Measurements from ENCODE around the gene ROS1. TPM values are rescaled to one million over a fixed set of nuclear protein-coding genes. Genes with fewer than 3 reads are reported as not detected.
A peak's percentile ranks its signal among the peaks of the same experiment; 100 is the strongest.
"Not testable (repeated sequence)": the region's sequence is repeated elsewhere in the genome, so short reads cannot be mapped to it uniquely, and the experiment has no call there.

Gene ROS1
- total RNA-seq, 1 donor from 2014 or later: not detected

DNA sequence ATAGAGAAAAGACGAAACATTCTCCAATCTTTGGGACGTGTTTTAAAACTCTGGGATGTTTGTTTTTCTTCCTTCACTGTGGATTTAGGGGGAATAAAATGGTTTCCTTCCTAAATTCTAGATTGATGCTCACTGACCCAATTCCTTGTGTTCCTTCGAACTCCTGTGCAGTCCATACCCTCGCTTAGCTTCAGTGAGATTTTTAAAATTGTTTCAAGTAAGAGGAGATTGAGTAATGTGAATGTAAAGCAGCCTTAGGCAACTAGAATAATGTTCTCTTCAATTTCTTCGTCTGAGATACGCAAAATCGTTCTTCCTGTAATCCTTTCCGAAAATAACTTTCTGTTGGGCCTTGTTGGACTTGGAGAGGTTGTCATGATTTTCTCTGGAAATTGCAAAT, 162.9 kb downstream of the ROS1 start:
- FAIRE-seq: no peak

GRCh38 chr6:117253785-117254184, 172.0 kb downstream of the ROS1 start:
- Mint-ChIP-seq H3K27me3 (ENCODE audit: low read depth, unreplicated experiment) (no peaks in the 10 kb centered on the region), H3K4me1 (ENCODE audit: low read depth, unreplicated experiment) (no peaks in the 10 kb centered on the region), H3K27ac (ENCODE audit: unreplicated experiment) (peak overlapping the region; percentile 80), H3K9me3 (ENCODE audit: unreplicated experiment) (peaks cover 2% of the 10 kb centered on the region), H3K4me3 (ENCODE audit: unreplicated experiment) (no peak overlapping the region), H3K36me3 (ENCODE audit: low read depth, unreplicated experiment) (no peaks in the 10 kb centered on the region)
- Histone ChIP-seq H3K4me2 (ENCODE audit: low read length) (no peak overlapping the region), H2AFZ (ENCODE audit: low read depth, low read length) (no peak overlapping the region), H4K20me1 (ENCODE audit: insufficient read depth, low read length) (no peaks in the 10 kb centered on the region), H3K79me2 (ENCODE audit: insufficient read depth, low read length) (no peaks in the 10 kb centered on the region), H3K4me1 (ENCODE audit: insufficient read depth, low read length) (no peaks in the 10 kb centered on the region), H3K9ac (ENCODE audit: low read length) (no peak overlapping the region), H3K27ac (ENCODE audit: low read depth, low read length) (no peak overlapping the region), H3K36me3 (ENCODE audit: insufficient read depth, low read length) (no peaks in the 10 kb centered on the region), H3K9me3 (ENCODE audit: insufficient read depth, low read depth, low read length) (no peaks in the 10 kb centered on the region), H3K4me3 (ENCODE audit: insufficient read depth, low read depth, low read length) (no peak overlapping the region), H3K27me3 (ENCODE audit: insufficient read depth, low read length) (no peaks in the 10 kb centered on the region)
- FAIRE-seq (no peak), DNase-seq (ENCODE audit: low read depth) (no peak)
- TF ChIP-seq, protein P1, sequence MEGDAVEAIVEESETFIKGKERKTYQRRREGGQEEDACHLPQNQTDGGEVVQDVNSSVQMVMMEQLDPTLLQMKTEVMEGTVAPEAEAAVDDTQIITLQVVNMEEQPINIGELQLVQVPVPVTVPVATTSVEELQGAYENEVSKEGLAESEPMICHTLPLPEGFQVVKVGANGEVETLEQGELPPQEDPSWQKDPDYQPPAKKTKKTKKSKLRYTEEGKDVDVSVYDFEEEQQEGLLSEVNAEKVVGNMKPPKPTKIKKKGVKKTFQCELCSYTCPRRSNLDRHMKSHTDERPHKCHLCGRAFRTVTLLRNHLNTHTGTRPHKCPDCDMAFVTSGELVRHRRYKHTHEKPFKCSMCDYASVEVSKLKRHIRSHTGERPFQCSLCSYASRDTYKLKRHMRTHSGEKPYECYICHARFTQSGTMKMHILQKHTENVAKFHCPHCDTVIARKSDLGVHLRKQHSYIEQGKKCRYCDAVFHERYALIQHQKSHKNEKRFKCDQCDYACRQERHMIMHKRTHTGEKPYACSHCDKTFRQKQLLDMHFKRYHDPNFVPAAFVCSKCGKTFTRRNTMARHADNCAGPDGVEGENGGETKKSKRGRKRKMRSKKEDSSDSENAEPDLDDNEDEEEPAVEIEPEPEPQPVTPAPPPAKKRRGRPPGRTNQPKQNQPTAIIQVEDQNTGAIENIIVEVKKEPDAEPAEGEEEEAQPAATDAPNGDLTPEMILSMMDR (IDR thresholded peaks at IDR 0.05; ENCODE audit: insufficient read depth, low read depth, low read length): no peak
- no peak for TF ChIP-seq EZH2 (IDR thresholded peaks at IDR 0.05; ENCODE audit: insufficient read depth, low read length)

More for the DNA sequence above, 162.9 kb downstream of the ROS1 start:
- no peaks in the 10 kb centered on the region for H3K4me1 Mint-ChIP-seq (ENCODE audit: low read depth, unreplicated experiment)
- TF ChIP-seq, protein P1 (IDR thresholded peaks at IDR 0.05; ENCODE audit: insufficient read depth, low read depth, low read length): no peak
- TF ChIP-seq EZH2 (IDR thresholded peaks at IDR 0.05; ENCODE audit: insufficient read depth, low read length): no peak
- no peak overlapping the region for H3K4me2 ChIP-seq (ENCODE audit: low read length)
- H3K9me3 Mint-ChIP-seq (ENCODE audit: unreplicated experiment): peaks cover 2% of the 10 kb centered on the region
- H3K27ac ChIP-seq (ENCODE audit: low read depth, low read length): no peak overlapping the region
- no peaks in the 10 kb centered on the region for H3K36me3 ChIP-seq (ENCODE audit: insufficient read depth, low read length)
- H4K20me1 ChIP-seq (ENCODE audit: insufficient read depth, low read length): no peaks in the 10 kb centered on the region
- no peak overlapping the region for H3K4me3 Mint-ChIP-seq (ENCODE audit: unreplicated experiment)
- DNase-seq (ENCODE audit: low read depth): no peak
- H2AFZ ChIP-seq (ENCODE audit: low read depth, low read length): no peak overlapping the region
- H3K4me1 ChIP-seq (ENCODE audit: insufficient read depth, low read length): peaks cover 11% of the 10 kb centered on the region
- peaks cover 2% of the 10 kb centered on the region for H3K36me3 Mint-ChIP-seq (ENCODE audit: low read depth, unreplicated experiment)
- no peaks in the 10 kb centered on the region for H3K9me3 ChIP-seq (ENCODE audit: insufficient read depth, low read depth, low read length)
- no peak overlapping the region for H3K9ac ChIP-seq (ENCODE audit: low read length)
- H3K27me3 ChIP-seq (ENCODE audit: insufficient read depth, low read length): peaks cover 77% of the 10 kb centered on the region
- H3K27me3 Mint-ChIP-seq (ENCODE audit: low read depth, unreplicated experiment): peaks cover 63% of the 10 kb centered on the region
- H3K4me3 ChIP-seq (ENCODE audit: insufficient read depth, low read depth, low read length): no peak overlapping the region
- H3K79me2 ChIP-seq (ENCODE audit: insufficient read depth, low read length): no peaks in the 10 kb centered on the region
- no peak overlapping the region for H3K27ac Mint-ChIP-seq (ENCODE audit: unreplicated experiment)

DNA sequence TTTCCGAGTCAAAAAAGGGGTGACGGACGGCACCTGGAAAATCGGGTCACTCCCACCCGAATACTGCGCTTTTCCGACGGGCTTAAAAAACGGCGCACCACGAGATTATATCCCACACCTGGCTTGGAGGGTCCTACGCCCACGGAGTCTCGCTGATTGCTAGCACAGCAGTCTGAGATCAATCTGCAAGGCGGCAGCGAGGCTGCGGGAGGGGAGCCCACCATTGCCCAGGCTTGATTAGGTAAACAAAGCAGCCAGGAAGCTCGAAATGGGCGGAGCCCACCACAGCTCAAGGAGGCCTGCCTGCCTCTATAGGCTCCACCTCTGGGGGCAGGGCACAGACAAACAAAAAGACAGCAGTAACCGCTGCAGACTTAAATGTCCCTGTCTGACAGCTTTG, 180.8 kb downstream of the ROS1 start:
- H3K36me3 Mint-ChIP-seq (ENCODE audit: low read depth, unreplicated experiment); H3K4me1 ChIP-seq (ENCODE audit: insufficient read depth, low read length); H3K4me3 ChIP-seq (ENCODE audit: insufficient read depth, low read depth, low read length); H2AFZ ChIP-seq (ENCODE audit: low read depth, low read length); H3K9me3 ChIP-seq (ENCODE audit: insufficient read depth, low read depth, low read length); H3K4me1 Mint-ChIP-seq (ENCODE audit: low read depth, unreplicated experiment); H3K27ac Mint-ChIP-seq (ENCODE audit: unreplicated experiment); H3K9ac ChIP-seq (ENCODE audit: low read length); H3K36me3 ChIP-seq (ENCODE audit: insufficient read depth, low read length); DNase-seq (ENCODE audit: low read depth); H3K27ac ChIP-seq (ENCODE audit: low read depth, low read length); FAIRE-seq; H3K79me2 ChIP-seq (ENCODE audit: insufficient read depth, low read length); H3K27me3 ChIP-seq (ENCODE audit: insufficient read depth, low read length); H3K27me3 Mint-ChIP-seq (ENCODE audit: low read depth, unreplicated experiment); H3K4me2 ChIP-seq (ENCODE audit: low read length); H3K9me3 Mint-ChIP-seq (ENCODE audit: unreplicated experiment); H4K20me1 ChIP-seq (ENCODE audit: insufficient read depth, low read length); H3K4me3 Mint-ChIP-seq (ENCODE audit: unreplicated experiment): not testable (repeated sequence)

DNA sequence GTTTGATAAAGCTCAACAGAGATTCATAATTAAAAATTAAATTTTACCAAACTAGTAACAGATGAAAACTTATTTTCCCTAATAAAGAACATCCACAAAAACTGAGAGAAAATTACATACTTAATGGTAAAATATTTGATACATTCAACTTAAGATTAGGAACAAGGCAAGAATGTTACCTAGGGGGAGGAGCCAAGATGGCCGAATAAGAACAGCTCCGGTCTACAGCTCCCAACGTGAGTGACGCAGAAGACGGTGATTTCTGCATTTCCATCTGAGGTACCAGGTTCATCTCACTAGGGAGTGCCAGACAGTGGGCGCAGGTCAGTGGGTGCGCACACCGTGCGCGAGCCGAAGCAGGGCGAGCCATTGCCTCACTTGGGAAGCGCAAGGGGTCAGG, 181.2 kb downstream of the ROS1 start:
- H3K4me2 ChIP-seq (ENCODE audit: low read length); H3K27ac ChIP-seq (ENCODE audit: low read depth, low read length); H3K9ac ChIP-seq (ENCODE audit: low read length); H3K36me3 ChIP-seq (ENCODE audit: insufficient read depth, low read length); FAIRE-seq; H3K4me3 Mint-ChIP-seq (ENCODE audit: unreplicated experiment); H2AFZ ChIP-seq (ENCODE audit: low read depth, low read length); H3K4me1 ChIP-seq (ENCODE audit: insufficient read depth, low read length); H3K27me3 ChIP-seq (ENCODE audit: insufficient read depth, low read length); H3K4me3 ChIP-seq (ENCODE audit: insufficient read depth, low read depth, low read length); H3K27me3 Mint-ChIP-seq (ENCODE audit: low read depth, unreplicated experiment); H3K36me3 Mint-ChIP-seq (ENCODE audit: low read depth, unreplicated experiment); H4K20me1 ChIP-seq (ENCODE audit: insufficient read depth, low read length); H3K9me3 Mint-ChIP-seq (ENCODE audit: unreplicated experiment); H3K27ac Mint-ChIP-seq (ENCODE audit: unreplicated experiment); H3K4me1 Mint-ChIP-seq (ENCODE audit: low read depth, unreplicated experiment); DNase-seq (ENCODE audit: low read depth); H3K9me3 ChIP-seq (ENCODE audit: insufficient read depth, low read depth, low read length); H3K79me2 ChIP-seq (ENCODE audit: insufficient read depth, low read length): not testable (repeated sequence)
